ACHN (cell line): ENCODE measurements around the gene AHCTF1.

Experiments
- DNase-seq: peaks from one replicate; pipeline ENCODE4 v3.0.0-alpha.2; 2015
- in situ Hi-C: cut with HindIII; loops from 2 replicates; pipeline ENCODE4 v1.10.0; 2017; ENCODE audit warnings: low sequenced_read_pairs, low pct_ligation_motif_present, low pct_unique_long_range_greater_than_20kb

AHCTF1 gene, protein sequence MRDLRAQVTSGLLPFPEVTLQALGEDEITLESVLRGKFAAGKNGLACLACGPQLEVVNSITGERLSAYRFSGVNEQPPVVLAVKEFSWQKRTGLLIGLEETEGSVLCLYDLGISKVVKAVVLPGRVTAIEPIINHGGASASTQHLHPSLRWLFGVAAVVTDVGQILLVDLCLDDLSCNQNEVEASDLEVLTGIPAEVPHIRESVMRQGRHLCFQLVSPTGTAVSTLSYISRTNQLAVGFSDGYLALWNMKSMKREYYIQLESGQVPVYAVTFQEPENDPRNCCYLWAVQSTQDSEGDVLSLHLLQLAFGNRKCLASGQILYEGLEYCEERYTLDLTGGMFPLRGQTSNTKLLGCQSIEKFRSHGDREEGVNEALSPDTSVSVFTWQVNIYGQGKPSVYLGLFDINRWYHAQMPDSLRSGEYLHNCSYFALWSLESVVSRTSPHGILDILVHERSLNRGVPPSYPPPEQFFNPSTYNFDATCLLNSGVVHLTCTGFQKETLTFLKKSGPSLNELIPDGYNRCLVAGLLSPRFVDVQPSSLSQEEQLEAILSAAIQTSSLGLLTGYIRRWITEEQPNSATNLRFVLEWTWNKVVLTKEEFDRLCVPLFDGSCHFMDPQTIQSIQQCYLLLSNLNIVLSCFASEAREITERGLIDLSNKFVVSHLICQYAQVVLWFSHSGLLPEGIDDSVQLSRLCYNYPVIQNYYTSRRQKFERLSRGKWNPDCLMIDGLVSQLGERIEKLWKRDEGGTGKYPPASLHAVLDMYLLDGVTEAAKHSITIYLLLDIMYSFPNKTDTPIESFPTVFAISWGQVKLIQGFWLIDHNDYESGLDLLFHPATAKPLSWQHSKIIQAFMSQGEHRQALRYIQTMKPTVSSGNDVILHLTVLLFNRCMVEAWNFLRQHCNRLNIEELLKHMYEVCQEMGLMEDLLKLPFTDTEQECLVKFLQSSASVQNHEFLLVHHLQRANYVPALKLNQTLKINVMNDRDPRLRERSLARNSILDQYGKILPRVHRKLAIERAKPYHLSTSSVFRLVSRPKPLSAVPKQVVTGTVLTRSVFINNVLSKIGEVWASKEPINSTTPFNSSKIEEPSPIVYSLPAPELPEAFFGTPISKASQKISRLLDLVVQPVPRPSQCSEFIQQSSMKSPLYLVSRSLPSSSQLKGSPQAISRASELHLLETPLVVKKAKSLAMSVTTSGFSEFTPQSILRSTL (N-terminal part only)

DNA sequence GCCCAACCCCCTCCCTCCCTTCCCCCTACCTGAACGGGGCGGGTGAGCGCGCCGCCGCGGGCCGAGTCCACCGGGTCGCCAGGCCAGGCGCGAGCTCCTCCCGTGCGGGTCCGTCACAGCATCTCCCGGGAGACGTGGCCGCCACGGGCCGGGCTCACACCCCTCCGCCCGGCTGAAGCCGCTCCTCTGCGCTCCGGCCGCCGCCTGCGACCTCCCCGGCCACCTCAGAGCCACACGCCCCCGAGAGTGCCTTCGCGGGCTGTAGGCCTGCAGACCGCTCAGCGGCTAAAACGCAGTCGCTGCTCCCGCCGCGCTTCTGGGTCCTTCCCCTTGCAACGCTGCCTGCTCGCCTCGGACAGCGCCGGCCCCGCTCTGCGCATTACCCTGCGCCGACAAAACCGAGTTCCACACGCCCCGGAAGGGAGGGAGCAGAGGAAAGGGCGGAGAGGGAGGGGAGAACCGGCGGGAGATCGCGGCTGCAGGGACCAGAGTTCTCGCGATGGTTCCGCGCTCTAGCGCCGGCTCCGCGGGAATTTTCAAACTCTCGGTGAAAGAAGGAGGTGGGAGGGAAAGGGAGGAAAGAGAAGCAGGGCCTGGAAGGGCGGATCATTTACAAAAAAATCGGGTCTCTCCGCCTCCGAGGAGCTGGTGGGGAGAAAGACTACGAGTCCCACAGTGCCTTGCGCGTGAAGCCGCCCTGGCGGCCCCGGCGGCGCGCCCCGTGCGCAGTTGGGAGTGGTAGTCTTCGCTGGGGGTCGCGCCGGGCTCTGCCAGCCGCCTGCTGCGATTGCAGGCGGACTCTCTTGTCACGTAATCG lies at the start of gene AHCTF1:
Gene AHCTF1, minus strand, starts transcription at position 400 of the 817 bp plus-strand sequence. CDS start 13,578 bp downstream, outside the sequence.
- peak; percentile 99 for DNase-seq
- in situ Hi-C loops: no loop called here

DNA sequence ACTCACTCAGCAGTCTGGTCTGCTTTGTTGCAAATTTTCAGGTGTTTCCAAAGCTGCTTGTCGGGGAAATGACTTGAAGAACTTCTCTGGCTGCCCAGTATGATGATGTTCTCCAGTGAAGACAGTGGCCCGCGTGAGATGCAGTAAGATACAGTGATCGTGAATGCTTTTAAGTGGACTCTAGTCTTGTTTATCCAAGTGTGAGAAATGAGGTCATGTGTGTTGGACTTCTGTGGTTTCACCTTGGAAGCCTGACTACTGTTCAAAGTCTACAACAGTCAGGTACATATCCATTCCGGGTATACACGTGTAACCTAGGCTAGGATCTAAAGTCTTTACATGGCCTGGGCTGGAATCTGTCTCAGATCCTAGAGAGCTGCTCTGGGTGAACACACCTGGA lies 47.0 kb upstream of the AHCTF1 start:
- DNase-seq: no peak
- in situ Hi-C loops: no loop called here

DNA sequence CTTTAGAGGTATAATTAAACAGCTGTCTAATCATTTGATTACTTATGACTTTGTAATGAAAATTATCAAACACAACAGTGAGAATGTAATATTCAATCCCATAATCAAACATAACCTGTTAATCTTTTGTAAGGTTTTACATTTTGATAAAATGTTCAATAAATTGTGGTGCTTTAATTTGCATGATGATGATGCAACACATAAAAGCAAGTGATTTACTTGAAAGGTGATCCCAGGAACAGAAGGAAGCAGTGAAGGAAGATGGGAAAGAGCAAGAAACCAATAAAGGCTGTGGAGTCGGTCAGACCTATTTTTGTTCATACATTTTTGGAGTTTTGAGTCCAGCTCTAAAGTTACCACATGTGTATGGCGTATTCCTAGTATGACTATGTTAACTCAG lies 46.5 kb upstream of the AHCTF1 start:
- in situ Hi-C loops: no loop called here
- DNase-seq: no peak

DNA sequence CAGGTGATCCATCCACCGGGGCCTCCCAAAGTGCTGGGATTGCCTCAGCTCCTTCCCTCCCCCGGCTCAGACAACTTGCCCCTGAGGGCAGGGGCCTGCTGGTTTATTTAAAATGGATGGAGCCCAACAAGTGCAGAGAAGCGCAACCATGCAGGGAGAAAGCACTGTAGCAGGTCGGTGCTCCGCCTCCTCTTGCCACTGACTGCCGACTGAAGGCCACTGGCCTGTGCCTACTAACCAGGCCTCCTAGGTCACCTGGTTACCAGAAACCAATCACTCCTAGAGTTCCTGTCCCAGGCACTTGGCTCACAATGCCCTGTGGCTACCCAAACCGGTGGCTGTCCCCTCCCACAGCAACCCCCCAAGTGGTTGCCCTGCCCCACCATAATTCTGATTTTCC lies 40.2 kb upstream of the AHCTF1 start:
- in situ Hi-C loops: no loop called here
- no peak for DNase-seq

DNA sequence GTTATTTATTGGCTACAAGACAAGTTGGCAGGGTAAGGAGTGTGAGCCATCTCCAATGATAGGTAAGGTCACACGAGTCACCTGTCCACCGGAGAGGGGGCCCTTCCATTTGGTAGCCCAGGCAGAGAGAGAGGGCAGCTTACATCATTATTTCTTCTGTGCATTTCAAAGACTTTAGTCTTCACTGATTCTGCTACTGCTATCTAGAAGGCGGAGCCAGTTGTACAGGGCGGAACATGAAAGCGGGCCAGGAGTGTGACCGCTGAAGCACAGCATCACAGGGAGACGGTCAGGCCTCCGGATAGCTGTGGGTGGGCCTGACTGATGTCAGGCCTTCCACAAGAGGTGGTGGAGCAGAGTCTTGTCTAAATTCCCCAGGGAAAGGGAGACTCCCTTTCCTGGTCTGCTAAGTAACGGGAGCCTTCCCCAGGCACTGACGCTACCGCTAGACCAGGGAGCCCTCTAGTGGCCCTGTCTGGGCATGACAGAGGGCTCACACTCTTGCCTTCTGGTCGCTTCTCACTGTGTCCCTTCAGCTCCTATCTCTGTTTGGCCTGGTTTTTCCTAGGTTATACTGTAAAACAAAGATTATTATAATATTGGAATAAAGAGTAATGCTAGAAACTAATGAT lies 39.5 kb upstream of the AHCTF1 start:
- peak; percentile 65 for DNase-seq
- in situ Hi-C loops: no loop called here

DNA sequence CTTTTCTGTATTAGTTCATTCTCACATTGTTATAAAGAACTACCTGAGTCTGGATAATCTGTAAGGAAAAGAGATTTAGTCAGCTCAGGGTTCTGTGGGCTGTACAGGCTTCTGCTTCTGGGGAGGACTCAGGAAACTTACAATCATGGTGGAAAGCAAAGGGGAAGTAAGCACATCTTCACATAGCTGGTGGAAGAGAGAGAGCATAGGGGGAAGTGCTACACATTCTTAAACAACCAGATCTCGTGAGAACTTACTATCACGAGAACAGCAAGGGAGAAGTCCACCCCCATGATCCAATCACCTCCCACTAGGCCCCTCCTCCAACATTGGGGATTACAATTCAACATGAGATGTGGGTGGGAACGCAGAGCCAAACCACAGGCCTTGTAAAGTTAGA lies 37.9 kb upstream of the AHCTF1 start:
- no peak for DNase-seq
- in situ Hi-C loops: no loop called here

DNA sequence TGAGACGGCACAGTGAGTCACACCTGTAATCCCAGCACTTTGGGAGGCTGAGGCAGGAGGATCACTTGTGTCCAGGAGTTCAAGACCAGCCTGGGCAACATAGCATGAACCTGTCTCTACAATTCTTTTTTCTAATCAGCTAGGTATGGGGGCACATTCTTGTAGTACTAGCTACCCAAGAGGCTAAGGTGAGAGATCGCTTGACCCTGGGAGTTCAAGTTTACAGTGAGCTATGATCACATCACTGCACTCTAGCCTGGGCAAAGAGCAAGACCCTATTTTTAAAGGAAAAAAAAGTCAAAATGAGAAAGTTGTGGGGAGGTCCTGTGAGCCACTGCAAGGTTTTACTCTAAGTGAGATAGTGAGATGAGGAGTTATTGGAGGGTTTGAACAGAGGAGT lies 34.8 kb upstream of the AHCTF1 start:
- DNase-seq: no peak
- in situ Hi-C loops: no loop called here

DNA sequence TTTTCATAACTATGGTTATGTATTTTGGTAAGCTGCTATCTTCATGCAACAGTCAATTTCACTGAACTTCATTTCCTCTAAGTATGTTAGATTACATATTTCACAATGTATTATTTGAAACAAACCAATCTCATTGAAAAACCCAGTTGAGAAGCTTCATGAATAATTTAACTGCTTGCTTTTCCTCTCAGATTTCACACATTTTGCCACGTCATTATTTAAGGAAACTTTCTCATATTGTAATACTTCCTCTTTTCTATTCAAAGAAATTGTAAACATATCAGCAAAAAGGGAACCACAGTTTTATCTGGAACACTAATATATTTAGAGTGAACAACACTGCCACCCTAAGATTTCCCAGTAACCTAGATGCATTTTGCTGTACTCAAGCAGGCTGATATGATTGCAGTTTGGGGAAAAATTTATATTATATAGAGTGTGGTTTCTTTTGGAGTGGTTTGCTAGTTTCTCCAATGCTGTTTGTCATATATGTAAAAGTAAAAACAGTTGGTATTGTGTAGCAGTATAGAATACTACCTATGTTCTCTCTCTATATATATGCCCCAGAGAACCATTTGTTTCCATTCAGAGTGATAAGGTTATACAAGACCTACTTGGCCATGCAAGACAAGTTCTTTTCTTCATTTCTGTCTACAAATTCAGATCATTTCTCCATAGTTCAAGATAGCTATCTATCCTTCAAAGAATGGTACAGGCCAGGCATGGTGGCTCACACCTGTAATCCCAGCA lies 28.4 kb upstream of the AHCTF1 start:
- no peak for DNase-seq
- in situ Hi-C loops: no loop called here

DNA sequence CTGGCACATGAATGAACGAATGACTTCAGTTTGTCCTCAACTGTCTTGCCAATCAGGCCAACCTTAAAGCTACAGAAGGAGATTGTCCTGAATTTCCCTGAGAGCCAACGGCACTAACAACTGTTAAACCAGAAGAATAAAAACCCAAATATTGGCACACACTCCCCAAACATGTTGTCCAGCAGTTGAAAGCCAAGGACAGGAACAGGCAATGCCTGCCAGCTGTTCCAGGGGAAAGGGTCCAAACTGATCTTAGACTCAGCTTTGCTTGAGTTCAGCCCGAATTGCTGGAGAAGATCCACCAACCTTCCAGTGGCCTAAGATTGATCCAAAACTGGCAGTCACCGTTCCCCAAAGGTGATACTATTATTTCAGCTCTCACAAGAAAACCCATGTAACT lies 22.4 kb upstream of the AHCTF1 start:
- in situ Hi-C loops: no loop called here
- no peak for DNase-seq

DNA sequence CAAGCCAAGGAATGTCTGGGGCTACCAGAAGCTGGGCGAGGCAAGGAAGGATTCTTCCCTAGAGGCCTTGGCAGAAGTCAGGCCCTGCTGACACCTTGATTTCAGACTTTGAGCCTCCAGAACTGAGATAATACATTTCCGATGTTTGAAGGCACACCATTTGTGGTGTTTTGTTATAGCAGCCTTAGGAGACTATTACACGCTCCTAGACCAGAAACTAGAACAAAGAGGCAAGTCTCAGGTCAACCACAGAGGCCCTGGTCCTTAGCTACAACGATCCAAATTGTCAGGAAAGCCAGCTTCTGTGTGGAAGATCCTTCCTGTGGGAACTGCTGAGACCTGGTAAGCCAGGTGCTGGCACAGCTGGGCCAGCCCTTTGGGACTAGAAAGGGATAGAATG lies 19.7 kb upstream of the AHCTF1 start:
- in situ Hi-C loops: no loop called here

DNA sequence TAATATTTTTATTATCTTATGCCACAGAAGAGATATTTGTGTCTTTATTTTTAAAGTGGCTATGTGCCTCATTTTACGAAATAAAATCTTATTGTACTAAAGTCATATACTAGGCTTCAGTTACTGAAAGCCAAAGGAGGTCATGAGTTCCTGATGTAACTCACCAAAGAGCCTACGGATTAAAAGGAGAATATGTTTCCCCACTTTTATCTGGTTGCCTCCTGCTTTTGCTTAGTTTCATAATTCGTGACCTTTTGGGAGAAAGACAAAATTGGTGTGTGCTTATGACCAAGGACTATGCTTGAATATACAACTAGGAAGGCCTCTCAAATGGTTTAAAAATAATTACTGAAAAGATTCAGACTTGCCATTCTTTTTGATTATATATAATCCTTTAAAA lies 18.2 kb upstream of the AHCTF1 start:
- DNase-seq: no peak
- in situ Hi-C loops: no loop called here

More for the DNA sequence above, 19.7 kb upstream of the AHCTF1 start:
- DNase-seq: no peak

DNA sequence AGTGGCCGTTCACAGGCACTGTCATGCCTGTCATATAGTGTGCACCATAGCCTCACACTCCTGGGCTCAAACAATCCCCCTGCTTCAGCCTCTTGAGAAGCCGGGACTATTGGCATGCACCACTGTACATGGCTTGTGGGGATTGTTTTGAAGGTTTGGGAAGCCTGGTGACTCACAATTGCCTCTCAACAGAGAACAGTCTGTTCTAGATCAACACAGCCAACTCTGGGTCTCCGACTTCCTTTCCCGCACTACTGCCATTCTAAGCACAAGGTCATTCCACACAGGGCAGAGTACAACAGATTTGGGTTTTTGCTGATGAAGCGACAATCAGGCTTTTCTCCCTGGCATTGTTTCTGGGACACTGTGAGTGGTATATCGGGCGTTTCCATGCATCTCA lies 15.5 kb upstream of the AHCTF1 start:
- DNase-seq: no peak

DNA sequence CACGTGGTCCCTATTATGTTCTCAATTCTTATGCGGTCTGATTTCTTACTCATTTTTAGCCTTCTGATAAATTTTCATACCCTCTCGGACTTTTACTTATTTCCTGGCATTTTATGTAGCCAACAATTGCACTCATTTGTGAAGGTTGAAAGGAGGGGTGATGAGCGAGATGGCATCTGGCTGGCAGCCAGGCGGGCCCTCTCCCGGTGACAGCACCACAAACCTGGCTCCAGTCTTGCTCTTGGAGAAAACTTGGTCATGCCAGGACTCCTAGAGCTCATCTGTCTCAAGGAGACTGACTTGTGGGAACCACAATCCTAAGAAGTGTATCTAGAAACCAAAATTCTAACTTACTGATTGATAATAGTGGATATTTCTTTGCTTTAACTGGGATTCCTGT lies 14.6 kb upstream of the AHCTF1 start:
- DNase-seq: no peak
- in situ Hi-C loops: no loop called here

More for the DNA sequence above, 15.5 kb upstream of the AHCTF1 start:
- in situ Hi-C loops: no loop called here

DNA sequence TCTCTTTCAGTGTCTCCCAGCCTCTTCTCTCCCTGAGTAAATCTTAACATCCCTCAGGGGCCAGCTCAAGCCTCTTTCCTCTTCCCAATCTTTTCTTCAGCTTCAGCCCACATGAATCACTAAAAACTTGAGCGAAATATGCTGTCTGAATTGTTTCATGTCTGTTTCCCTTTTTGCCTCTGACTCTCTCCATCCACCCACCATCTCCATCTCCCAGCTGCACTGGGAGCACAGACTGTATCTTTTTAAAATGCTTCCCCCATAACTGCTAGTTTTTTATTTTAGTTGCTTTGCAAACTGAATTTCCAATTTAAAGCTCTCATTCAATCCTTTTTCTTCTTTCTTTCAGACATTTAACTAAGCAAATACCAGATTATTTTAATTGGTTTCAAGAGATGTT lies 3.0 kb upstream of the AHCTF1 start:
- no peak for DNase-seq
- in situ Hi-C loops: no loop called here

DNA sequence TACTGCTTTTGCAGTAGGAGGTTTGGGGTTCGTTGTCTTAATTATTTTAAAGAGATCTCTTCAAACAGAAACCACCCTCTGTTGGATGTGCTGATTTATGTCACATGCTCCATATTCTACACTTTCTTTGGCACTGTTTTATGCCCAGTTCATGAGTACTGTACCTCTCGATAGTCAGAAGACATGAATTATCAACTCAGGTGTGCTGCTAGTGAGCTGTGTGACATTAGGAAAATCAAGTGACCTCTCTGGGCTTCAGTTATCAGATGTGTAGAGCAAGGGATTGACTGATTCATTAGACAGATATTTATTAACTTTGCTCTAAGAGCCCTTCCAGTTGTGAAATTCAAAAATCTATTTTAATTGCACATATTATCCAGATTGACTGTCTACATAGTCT lies 2.1 kb upstream of the AHCTF1 start:
- DNase-seq: no peak
- in situ Hi-C loops: no loop called here

DNA sequence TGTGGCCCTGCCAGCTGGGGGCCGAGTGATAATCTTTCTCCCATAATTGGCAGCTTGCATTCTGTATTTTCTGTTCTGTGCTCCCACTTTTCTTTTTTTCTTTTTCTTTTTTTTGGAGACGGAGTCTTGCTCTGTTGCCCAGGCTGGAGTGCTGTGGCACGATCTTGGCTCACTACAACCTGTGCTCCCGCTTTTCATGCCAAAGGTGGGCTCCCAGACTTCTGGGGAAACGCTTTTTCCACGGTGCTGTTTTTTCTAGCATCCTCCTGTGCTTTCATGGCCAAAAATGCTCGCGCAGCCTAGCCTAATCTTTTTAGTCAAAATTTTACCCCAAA lies 585 bp upstream of the AHCTF1 start:
- in situ Hi-C loops: no loop called here
- no peak for DNase-seq

DNA sequence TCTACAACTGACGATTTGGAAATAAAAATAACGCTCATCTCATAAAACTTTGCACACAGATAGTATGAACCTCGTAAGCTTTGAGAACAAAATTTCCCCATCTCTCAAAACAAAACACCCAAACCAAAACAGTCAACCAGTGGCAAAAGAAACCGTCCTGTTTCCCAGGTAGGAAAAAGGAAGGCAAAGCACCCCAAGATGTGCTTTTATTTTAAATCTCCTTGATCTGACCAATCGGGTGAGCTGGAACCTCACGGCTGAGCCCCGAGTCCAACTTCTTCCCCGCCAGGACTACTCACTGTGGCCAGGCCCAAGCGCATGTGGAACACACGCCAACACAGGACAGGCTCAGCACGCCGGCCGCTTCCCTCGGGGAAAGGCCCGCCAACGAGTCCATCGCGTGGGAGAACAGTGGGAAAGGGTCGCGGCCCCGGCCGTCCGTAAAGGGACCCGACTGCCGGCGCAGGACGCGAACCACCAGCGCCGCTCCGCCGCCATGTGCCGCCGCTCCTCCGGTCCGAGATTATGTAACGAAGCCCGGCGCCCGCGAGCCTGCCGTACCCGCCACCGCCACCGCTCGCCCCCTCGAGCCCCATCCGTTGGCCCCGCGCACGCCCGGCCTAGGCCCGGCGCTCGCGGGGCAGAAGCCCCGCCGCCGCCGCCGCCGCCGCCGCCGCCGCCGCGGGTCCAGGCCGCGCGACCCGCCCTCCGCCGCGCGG lies 759 bp downstream of the AHCTF1 start:
- in situ Hi-C loops: no loop called here
- peak; percentile 71 for DNase-seq
